NCI-H526 treated with DMSO at 0.1 percent for 48 hours (cell line): ENCODE results near the gene GNGT1.
"Not testable (repeated sequence)": the region's sequence is repeated elsewhere in the genome, so short reads cannot be mapped to it uniquely, and the experiment has no call there.

ENCODE experiments used
- DNase-seq: peaks from one replicate; lab custom pipeline; 2025; lab: John Stamatoyannopoulos, UW

The GNGT1 gene

DNA sequence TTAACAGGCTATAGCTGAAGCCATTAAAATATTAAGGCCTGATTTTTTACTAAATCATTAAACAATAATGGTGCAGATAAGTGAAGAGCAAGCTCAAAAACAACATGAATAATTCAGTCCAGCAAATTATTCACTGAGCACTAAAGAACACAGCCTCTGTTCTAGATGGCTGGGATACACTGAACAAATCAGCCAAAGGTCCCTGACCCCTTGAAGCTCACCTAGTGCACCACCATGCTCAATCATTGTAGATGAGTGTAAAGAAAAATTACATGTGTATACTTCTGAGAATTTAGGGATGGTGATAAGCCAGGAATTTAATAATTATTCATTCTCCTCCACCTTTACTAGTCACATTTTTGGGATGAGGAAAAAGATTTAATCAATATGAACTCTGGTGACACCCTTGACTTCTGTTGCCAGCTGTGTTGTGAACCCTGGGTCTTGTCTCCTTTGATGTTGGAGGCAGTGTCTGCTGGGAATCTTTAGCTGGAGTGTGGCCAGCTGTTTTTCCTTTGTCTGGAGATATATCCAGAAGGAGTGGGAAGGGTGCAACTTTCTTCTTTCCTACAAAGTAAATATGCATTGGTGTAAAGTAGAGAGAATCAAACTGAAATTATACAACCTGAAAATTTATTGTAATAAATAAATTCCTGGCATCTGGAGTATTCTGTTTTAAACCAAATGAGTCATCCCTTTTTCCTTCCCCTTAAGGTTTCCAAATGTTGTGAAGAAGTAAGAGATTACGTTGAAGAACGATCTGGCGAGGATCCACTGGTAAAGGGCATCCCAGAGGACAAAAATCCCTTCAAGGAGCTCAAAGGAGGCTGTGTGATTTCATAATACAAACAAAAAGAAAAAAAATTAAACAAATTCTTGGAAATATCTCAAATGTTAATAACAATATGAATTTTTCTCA lies 4.0 kb downstream of the GNGT1 start:
- no peak for DNase-seq

DNA sequence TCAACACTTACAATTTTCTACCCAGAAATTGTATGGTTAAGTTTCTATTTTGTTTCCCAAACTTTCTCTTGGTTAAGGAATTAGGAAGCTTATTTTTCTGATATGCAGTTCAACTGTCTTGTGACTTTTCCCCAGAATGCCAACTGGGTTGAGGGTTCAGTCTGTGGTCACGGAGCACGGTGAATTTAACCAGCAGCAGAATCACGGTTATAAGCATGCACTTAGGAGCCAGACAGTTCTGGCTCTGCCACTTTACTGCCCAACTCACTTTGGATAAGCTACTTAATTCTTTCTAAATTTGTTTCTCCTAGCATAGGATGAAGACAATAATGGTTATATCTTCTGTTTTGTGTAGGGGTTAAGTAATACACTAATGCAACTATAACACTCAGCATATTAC lies 4.9 kb downstream of the GNGT1 start:
- DNase-seq: not testable (repeated sequence)

DNA sequence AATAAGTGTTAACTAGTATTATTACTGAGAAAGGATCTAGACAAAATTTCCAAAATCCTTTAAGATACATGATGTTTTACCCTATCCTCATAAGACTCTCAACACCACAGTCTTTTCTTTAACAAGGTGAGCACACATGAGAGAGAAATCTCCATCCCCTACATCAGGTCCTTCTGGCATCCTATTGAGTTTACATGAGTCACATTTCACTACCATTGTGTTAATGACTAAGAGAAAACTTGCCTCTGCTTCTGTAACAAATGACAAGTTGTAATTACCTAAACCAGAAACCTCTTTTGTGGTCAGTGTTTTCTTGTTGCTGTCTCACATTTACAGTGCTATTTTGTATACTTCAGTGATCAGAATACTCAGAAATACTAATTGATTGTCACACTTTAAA lies 5.3 kb downstream of the GNGT1 start:
- not testable (repeated sequence) for DNase-seq

DNA sequence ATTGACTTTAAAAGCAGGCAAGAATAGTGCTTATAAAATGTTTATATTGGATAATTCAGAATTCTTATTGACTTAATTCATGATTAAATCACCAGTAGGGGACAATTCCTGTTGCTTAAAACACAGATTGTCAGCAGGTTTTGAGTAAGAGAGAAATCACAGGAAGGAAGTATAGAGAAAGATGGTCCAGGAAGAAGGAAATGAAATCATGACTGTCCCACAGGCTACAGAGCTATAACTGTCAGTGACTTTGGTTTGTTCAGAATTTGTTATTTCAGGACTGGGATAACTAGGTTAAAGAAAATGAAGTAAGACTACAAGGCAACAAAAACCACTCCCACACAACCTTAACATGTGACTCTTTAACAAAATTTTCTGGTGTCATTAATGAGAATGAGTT lies 6.8 kb downstream of the GNGT1 start:
- DNase-seq: no peak

DNA sequence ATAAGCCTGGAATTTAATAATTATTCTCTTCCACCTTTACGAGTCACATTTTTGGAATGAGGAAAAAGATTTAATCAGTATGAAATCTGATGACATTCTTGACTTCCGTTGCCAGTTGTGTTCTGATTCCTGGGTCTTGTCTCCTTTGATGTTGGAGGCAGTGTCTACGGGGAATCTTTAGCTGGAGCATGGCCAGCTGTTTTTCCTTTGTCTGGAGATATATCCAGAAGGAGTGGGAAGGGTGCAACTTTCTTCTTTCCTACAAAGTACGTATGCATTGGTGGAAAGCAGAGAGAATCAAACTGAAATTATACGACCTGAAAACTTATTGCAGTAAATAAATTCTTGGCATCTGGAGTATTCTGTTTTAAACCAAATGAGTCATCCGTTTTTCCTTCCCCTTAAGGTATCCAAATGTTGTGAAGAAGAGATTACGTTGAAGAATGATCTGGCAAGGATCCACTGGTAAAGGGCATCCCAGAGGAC lies 8.3 kb downstream of the GNGT1 start:
- DNase-seq: no peak

DNA sequence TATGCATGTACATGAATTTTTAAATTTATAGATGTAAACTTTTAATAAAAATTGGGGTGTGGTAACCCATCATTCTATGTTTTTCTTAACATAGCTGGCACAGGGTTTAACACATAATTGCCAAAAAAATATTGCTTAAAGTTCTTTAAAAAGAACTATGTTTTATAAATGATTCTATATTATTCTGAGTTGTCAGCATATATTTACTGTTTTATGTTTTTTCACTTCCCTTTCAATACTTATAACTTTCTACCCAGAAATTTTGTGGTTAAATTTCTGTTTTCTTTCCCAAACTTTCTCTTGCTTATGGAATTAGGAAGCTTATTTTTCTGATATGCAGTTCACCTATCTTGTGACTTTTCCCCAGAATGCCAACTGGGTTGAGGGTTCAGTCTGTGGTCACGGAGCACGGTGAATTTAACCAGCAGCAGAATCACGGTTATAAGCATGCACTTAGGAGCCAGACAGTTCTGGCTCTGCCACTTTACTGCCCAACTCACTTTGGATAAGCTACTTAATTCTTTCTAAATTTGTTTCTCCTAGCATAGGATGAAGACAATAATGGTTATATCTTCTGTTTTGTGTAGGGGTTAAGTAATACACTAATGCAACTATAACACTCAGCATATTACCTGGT lies 9.0 kb downstream of the GNGT1 start:
- not testable (repeated sequence) for DNase-seq

DNA sequence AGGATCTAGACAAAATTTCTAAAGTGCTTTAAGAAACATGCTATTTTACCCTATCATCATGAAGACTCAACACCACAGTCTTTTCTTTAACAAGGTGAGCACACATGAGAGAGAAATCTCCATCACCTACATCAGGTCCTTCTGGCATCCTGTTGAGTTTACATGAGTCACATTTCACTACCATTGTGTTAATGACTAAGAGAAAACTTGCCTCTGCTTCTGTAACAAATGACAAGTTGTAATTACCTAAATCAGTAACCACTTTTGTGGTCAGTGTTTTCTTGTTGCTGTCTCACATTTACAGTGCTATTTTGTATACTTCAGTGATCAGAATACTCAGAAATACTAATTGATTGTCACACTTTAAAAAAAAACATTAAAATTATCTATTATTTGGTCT lies 9.5 kb downstream of the GNGT1 start:
- not testable (repeated sequence) for DNase-seq

DNA sequence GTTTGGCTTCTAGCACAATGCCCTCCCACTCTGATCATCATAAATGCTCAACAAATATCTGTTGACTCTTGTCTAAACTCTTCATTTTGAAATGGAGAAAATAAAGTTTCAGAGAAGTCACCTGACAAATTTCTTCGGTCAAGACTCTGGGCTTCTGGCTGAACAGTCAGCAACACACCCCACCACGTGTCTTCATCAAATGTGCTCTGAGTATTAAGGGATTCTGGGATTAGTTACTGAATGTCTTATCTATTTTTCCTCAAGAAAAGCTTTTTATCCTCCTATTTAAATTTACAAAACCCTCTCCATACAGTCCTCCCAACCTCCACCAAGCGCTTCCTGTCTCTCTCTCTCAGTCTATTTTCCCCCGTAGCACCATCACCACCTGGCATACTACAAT lies 9.9 kb downstream of the GNGT1 start:
- DNase-seq: not testable (repeated sequence)

DNA sequence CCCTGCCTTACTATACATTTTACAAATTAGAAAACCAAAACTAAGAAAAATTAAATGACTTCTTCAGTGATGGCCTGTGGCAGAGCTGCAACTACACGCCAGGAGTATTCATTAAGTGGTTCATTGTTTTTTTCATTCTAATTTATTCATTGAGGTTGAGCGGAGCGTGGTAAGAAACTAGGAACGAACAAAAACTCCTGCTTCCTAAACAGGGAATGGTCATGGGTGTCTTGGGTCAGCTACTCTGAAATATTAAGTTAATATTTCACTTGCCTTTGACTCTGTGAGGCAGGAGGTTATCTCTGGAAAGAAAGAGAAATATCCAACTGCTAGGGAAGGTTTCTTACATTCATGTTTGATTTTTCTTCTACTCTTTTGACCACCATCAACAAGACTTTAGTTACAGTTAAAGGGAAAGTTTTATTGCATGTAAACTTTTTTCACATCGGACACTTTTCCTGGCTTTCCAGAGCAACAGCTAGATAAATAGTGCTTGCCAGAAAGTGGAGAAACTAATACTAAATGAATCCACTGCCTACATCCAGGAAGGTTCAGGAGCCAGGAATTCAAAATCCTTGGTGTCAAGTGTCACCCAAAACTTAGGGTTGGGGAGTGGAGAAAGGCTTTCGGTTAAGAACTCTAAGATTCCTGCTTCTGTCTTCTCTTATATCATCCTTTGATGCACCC lies 14.3 kb downstream of the GNGT1 start:
- DNase-seq: no peak

DNA sequence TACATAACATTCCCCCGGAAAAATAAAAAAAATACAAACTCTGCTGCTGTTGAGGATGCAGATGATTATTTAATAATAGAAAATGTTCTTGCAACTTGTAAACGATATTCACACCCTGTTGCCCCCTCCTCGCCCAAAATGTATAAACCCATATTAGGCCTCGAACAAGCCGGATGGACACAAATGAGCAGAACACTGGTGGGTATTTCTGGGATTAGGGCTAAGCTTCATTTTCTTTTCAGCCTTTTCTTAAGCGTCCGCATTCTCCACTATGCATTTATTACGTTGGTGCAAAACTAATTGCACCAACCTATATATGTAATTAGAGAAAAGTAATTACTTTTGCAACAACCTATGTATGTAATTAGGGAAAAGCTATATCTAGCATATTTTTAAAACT lies 14.8 kb downstream of the GNGT1 start:
- no peak for DNase-seq

DNA sequence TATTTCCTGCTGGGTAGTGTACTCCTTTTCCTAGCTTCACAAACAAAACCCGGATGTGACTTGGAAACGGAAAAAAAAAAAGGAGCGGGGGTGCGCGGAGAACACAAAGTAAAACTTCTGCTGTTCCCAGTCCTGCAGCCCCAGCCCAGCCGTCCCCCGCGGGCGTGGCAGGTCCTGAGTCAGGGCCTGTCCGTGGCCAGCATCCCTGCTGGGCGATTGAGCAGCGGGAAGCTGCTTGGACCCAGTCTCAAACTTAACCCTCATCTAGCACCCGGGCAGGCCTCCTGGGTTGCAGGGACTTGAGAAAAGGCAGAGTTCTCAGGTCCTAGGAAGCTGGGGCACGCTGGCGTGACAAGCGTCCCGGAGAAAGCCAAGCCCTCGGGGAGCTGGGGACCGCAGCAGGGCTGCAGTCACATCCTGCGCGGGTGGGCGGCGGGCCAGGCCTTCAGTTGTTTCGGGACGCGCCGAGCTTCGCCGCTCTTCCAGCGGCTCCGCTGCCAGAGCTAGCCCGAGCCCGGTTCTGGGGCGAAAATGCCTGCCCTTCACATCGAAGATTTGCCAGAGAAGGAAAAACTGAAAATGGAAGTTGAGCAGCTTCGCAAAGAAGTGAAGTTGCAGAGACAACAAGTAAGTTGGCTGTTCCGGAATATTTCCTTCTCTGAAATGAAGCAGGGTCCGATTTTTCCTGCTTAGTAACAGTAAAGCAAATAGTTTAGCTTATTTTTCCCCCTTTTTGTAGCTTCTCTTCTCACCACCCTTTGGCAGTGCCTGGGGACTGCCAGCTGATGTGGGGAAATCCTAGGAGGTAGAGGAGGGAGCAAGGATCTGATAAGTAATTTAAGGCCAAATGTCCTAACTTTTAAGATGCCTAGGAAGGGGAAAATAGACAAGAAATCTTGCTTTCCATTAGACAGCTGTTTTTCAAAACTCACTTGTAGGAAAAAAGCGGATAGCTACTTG lies 15.5 kb downstream of the GNGT1 start, which contains the start of gene GNG11:
Gene GNG11 (plus strand): TSS at position 129 of the 960 bp plus-strand sequence. CDS start 403 bp downstream, at position 532.
- no peak for DNase-seq

DNA sequence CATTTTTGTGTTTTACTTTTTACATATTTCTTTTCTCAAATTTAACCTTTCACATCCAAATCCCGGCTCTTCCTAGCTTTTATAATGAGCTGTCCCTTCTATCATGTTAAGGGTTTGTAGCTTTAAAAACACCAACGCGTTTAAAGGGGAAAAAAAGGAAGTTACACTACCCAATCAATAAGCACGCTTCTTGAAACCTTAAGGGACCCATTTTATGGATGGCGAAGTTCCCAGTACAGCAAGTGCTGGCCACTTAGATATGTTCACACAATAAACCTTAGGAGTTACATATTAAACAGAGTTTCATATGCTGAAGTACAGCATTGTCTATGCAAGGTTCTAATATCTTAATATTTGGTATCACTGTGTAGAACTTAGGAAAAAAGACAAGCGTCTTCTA lies 16.9 kb downstream of the GNGT1 start:
- no peak for DNase-seq

DNA sequence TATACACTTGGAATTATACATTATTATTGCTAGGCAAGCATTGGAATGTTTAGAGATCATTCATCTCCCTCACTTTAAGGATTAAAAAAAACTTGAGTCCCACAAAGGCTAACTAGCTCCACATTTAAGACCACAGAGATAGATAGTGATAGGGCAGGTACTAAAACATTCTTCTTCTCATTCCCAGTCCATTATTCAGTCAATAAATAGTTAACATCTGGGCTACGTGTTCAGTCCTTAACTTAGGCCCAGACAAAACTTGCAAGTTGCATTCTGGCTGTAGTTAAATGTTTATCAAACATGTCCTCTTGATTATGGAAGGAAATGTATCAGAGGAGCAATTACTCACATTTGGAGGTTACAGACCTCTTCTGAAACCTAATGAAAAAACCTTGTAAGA lies 17.6 kb downstream of the GNGT1 start:
- DNase-seq: no peak

DNA sequence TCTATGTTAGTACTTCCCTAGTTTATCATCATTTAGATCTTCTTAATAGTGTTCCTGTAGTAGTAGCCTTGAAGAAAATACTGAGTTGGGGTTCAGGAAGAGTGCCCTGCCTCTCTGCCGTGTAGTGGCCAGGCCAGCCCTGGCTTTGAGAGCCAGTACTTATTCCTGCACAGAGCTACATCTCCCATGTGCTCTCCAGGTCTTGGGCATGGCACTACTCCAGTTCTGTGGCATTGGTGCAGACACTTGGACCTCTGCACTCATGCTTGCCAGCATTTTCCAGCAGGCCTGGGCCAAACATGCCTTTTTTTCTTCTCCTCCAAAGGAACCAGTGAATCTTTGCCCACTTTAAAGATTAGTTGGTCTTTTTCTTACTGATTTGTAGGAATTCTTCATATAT lies 20.4 kb downstream of the GNGT1 start:
- DNase-seq: no peak

DNA sequence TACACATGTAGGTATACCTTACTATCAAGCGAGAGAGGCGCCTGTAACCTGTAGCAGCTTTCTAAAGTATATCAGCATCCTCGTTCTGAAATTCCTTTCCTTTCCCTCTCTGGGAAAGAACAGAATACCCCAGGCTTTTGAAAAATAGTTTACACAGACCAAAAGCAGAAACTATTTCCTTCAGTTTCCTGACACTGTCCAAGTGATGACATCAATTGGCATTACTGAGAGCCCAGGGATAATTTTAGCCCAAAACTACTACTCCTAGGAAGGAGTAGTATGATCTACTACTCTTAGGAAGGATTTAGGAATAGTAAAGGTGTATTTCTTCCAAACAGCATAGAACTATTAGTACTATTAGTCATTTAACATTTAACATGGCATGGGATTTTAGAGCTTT lies 21.2 kb downstream of the GNGT1 start:
- DNase-seq: no peak

DNA sequence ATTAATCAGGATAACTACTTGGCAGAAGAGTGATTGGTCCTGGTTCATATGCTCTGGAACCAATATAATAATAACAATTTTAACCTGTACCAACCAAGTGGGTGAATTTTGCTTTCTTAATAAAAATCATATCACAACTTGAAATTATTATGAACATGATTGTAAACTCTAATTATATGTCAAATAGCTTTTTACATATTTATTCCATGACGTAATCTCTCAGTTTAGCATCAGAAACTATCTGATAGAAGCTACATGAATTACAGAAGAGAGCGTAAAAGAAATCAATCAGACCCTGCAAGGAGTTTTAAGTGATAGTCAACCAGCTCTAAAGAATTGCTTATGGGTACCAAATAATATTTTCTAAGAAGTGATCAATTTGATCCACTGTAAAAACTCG lies 25.3 kb downstream of the GNGT1 start:
- DNase-seq: no peak

DNA sequence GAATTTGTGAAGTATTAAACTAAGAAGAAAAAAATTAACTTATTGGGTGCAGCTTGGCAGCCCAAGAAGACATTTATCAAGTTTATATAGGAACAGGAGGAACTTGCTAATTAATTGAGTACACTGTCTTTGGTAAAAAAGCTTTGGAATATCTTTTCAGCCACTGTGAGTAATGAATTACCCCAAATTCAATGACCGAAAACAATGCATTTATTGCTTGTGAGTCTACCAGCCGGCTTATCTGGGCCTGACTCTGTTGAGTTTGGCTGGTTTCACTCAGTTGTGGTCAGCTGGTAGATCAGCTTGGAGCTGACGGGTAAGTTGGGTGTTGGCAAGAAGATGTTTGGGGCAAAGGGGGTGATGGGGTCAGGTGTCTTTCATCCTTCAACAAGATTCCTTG lies 26.8 kb downstream of the GNGT1 start:
- DNase-seq: no peak

DNA sequence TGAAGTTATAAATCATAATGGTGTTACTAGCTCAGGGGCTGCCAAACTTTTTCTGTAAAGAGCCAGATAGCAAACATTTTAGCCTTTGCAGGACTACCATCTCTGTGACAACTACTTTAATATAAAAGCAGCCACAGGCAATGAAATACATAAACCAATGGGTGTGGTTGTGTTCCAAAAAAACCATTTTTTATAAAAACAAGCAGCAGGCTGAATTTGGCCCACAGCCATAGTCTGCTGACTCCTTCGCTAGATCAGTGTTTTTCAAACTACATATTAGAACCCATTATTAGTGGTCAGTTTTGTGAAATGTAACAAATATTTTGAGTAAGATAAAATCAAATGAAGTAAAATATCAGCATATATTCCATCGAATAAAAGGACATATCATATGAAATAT lies 28.7 kb downstream of the GNGT1 start:
- DNase-seq: no peak

DNA sequence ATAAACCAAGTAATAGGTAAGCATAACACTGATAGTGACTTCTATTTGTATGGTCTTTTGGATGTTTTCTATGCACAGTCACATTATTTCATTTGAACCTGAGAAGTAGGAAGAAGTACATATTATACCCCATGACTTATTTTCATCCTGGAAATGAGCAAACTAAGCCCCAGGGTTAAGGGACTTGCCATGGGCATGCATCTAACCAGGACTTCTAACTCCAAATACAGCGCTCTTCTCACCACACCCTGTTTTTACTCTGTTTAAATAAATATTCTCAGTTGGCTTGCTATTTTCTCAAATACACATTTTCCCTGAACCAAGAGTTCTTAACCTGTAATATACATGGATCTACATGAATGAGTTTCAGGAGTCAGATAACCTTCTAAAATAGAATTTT lies 31.5 kb downstream of the GNGT1 start:
- DNase-seq: no peak

DNA sequence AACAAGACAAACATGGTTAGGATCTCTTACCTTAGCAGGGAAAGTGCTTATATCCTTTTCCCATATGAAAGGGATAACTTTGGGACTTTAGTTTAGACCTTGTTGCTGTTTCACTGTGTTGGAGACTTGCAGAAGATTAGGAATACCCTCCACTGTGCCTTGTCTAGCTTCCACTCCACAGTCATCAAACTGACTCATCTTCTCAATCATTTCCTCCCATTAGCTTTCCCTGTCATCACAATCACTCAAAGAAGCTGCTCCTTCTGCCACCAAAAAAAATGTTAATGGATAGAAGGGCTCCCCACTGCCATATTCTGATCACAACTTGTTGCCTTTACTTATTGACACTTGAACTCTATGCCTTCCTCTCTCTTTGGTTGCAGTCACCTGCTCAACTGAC lies 31.9 kb downstream of the GNGT1 start:
- no peak for DNase-seq

DNA sequence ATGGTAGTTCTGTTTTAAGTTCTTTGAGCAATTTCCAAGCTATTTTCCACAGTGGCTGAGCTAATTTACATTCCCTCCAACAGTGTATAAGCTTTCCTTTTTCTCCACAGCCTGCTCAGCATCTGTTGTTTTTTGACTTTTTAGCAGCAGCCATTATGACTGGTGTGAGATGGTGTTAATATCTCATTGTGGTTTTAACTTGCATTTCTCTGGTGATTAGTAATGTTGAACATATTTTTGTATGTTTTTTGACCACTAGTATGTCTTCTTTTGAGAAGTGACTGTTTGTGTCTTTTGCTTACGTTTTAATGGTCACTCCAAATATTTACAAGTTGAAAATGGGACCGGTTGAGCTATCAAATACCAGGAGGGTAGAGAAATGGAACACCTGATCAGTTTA lies 35.6 kb downstream of the GNGT1 start:
- DNase-seq: no peak
